Body of pancreas (tissue), 4 donors: ENCODE measurements around the gene IGFBP7.

Experiments used
- POLR2A ChIP-seq, 3 donors: fragments of 450-650 bp; IDR thresholded peaks; one replicate each; pipeline ENCODE4 v1.6.1; 2016; ENCODE audit warnings: antibody characterized with exemption in 3 of 3, mild to moderate bottlenecking in 2 of 3
- TF ChIP-seq, protein P1 (sequence below), 7 experiments: fragments of 450-650 bp in 4 of 7; fragments of 200-600 bp in 3 of 7; sonication (generic) in 3 of 7; IDR thresholded peaks; one replicate each; pipeline ENCODE4 v1.5.1; 2016 to 2019; ENCODE audit warnings: antibody characterized with exemption in 7 of 7

DNA sequence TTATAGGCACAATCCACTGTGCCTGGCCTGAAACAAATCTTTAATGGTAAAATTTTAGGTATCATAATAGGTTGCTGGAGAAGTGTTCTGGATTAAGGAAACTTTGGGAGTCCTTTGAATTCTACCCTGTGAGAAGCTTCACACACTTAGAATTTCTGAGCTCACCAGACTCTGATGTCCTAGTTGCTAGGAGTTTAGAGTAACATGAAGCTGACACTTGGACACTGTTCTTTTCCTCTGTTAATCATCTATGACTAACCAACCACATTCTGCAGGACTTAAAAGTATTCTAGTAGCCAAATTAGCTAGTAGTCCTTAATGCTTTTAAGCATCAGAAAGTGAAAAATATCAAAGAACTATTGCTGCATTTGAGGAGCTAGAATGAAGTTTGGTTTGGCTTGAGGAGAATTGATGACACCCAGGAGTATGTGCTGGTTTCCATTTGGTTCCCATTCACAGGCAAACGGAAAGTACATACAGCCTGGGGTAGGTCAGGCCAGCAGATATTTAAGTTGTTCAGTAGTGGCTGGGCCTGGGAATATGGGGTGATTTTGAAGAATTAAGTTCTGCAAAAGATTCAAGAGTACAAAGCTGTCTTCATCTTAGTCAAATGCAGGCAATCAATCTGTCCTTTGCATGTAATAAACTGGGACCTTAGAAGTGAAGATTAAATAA is 38.8 kb upstream of the IGFBP7 start:
- TF ChIP-seq, protein P1, sequence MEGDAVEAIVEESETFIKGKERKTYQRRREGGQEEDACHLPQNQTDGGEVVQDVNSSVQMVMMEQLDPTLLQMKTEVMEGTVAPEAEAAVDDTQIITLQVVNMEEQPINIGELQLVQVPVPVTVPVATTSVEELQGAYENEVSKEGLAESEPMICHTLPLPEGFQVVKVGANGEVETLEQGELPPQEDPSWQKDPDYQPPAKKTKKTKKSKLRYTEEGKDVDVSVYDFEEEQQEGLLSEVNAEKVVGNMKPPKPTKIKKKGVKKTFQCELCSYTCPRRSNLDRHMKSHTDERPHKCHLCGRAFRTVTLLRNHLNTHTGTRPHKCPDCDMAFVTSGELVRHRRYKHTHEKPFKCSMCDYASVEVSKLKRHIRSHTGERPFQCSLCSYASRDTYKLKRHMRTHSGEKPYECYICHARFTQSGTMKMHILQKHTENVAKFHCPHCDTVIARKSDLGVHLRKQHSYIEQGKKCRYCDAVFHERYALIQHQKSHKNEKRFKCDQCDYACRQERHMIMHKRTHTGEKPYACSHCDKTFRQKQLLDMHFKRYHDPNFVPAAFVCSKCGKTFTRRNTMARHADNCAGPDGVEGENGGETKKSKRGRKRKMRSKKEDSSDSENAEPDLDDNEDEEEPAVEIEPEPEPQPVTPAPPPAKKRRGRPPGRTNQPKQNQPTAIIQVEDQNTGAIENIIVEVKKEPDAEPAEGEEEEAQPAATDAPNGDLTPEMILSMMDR (IDR thresholded peaks at IDR 0.05): no peak
- TF ChIP-seq POLR2A (IDR thresholded peaks at IDR 0.05): no peak
